Psoas muscle (tissue), 8 donors: Measurements from ENCODE around the gene LONRF2. TPM values are rescaled to one million over a fixed set of nuclear protein-coding genes. Genes with fewer than 3 reads are reported as not detected.
"Not testable (repeated sequence)": the region's sequence is repeated elsewhere in the genome, so short reads cannot be mapped to it uniquely, and the experiment has no call there.

Experiments used
- ATAC-seq, 4 donors: fragments of 200-7000 bp; cut with Tn5 transposase; one replicate each; pipeline ENCODE4 v1.9.1; 2020; ENCODE audit warnings: moderate library complexity in 3 of 4, mild to moderate bottlenecking in 2 of 4
- DNase-seq, 2 donors: peaks; one replicate each; pipeline ENCODE4 v3.0.0-alpha.2; 2020
- H3K27ac ChIP-seq: fragments of 200-600 bp; one replicate; pipeline ENCODE4 v1.8.0; 2022
- H3K27me3 ChIP-seq, 3 donors: fragments of 200-600 bp in 1 of 3; one replicate each; pipeline versions ENCODE4 v1.6.1 to v1.8.0; 2013 to 2022; ENCODE audit warnings: low read length in 2 of 3, mild to moderate bottlenecking in 2 of 3, moderate library complexity in 1 of 3; ENCODE audit not compliant: insufficient read depth in 3 of 3
- H3K36me3 ChIP-seq, 2 donors: fragments of 200-600 bp in 1 of 2; one replicate each; pipeline versions ENCODE4 v1.6.1 to v1.8.0; 2013 to 2022; ENCODE audit warnings: low read depth in 1 of 2, mild to moderate bottlenecking in 1 of 2, moderate library complexity in 1 of 2; ENCODE audit not compliant: insufficient read depth in 1 of 2
- H3K4me1 ChIP-seq: fragments of 200-600 bp; one replicate; pipeline ENCODE4 v1.8.0; 2022
- H3K4me3 ChIP-seq: fragments of 200-600 bp; one replicate; pipeline ENCODE4 v1.8.0; 2022; ENCODE audit warnings: mild to moderate bottlenecking
- H3K9me3 ChIP-seq: fragments of 200-600 bp; one replicate; pipeline ENCODE4 v1.8.0; 2022
- WGBS, 3 donors: extraction: QIAGEN DNeasy Blood & Tissue Kit; methylation state at CpG; one replicate each; pipeline versions ENCODE4 v1.1.6 to v1.1.7; 2013; 5-methylcytosine and 5-hydroxymethylcytosine counted together
- intact Hi-C, 2 donors: fragments of 100-400 bp; cut with DNase I; formaldehyde crosslinking; loops; one replicate each; pipeline versions ENCODE4 v1.11.0 to v1.14.2; 2022
- polyA plus RNA-seq, 3 donors: library from polyadenylated mRNA; stranded (reverse); fragments of 200-250 nt; gene quantifications; one replicate each; pipeline ENCODE4 v1.2.3, GENCODE V29; 2013
- total RNA-seq, 4 donors: library from RNA; stranded (reverse); fragmentation: NEBNext Ultra II Directional in 2 of 4; extraction: Animal tissue kit (Norgen Biotek cat#: 25700) in 2 of 4; gene quantifications; one replicate each; pipeline versions ENCODE4 v1.2.1 to v1.2.4, GENCODE V29; 2021 to 2023
- TF ChIP-seq, protein P1 (sequence below): fragments of 200-600 bp; IDR thresholded peaks from one replicate; pipeline ENCODE4 v1.8.0; 2022; ENCODE audit warnings: antibody characterized with exemption
- donor health status: healthy with polysubstance abuse.
- donor health status: DM: no; HTN: no; CAD: no; lungs with moderate emphysema.
- donor health status: Bipolar disorder and iron deficiency.
- donor health status: healthy.
- donor health status: DM: yes; HTN: yes; CAD: no.
- donor health status: DM: no; HTN: no; CAD: no.
- donor health status: DM: no; HTN: no; CAD: no.
- donor health status: DM: yes; HTN: yes; CAD: no.

The LONRF2 gene
- total and polyA plus RNA-seq, 7 donors = 0.22 to 11.5 (median 5.7) TPM

DNA sequence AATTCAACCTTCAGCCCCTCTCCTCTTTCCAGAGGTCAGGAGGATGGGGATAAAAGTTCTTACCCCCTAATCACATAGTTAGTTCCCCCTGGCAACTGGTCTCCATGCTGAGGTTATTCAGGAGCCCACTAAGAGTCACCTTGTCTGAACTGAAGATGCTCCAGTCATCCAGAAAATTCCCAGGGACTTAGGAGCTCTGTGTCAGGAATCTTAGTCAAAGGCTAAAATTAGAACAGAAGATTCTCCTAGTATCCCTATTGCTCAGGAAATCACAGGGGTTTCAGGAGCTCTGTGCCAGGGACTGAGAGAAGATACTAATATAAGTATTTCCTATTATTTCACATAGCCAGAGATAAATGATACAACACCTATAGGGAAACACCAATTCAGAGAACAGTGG, 37.3 kb upstream of the LONRF2 start:
- Histone ChIP-seq H3K9me3 (peaks cover 6% of the 10 kb centered on the region), H3K27me3 (no peaks in the 10 kb centered on the region), H3K27ac (no peak overlapping the region), H3K36me3 (no peaks in the 10 kb centered on the region), H3K4me3 (no peak overlapping the region), H3K4me1 (no peaks in the 10 kb centered on the region)
- TF ChIP-seq, protein P1, sequence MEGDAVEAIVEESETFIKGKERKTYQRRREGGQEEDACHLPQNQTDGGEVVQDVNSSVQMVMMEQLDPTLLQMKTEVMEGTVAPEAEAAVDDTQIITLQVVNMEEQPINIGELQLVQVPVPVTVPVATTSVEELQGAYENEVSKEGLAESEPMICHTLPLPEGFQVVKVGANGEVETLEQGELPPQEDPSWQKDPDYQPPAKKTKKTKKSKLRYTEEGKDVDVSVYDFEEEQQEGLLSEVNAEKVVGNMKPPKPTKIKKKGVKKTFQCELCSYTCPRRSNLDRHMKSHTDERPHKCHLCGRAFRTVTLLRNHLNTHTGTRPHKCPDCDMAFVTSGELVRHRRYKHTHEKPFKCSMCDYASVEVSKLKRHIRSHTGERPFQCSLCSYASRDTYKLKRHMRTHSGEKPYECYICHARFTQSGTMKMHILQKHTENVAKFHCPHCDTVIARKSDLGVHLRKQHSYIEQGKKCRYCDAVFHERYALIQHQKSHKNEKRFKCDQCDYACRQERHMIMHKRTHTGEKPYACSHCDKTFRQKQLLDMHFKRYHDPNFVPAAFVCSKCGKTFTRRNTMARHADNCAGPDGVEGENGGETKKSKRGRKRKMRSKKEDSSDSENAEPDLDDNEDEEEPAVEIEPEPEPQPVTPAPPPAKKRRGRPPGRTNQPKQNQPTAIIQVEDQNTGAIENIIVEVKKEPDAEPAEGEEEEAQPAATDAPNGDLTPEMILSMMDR = no peak
- no peak for DNase-seq
- ATAC-seq = peak in 1 of 4 donors; percentile 28
- intact Hi-C loops = no loop called here

DNA sequence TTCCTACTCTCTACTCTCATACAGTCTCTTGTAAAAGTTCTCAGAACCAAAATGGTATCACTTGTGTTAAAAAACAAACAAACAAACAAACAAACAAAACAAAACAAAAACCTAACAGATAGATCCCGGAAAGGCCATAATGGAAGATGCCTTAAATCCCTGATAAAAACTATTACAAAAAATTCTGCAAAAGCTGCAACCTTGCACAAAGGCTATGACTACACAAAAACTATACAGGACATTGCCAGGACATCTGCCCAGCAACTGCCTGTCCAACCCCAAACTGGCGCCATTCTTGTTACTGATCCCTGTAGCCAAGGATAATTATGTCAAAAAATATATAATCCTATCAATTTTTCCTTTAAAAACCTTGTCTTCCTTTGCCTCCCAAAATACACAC, 36.3 kb upstream of the LONRF2 start:
- Histone ChIP-seq H3K4me1 (no peaks in the 10 kb centered on the region), H3K4me3 (no peak overlapping the region), H3K9me3 (peaks cover 6% of the 10 kb centered on the region), H3K27me3 (no peaks in the 10 kb centered on the region), H3K36me3 (no peaks in the 10 kb centered on the region), H3K27ac (no peak overlapping the region)
- DNase-seq (no peak), ATAC-seq (no peak)
- WGBS, 3 donors = 85 to 89% (median 89%) methylated on average over 2 of the region's 2 CpGs
- intact Hi-C loops = no loop called here
- TF ChIP-seq, protein P1 = no peak

DNA sequence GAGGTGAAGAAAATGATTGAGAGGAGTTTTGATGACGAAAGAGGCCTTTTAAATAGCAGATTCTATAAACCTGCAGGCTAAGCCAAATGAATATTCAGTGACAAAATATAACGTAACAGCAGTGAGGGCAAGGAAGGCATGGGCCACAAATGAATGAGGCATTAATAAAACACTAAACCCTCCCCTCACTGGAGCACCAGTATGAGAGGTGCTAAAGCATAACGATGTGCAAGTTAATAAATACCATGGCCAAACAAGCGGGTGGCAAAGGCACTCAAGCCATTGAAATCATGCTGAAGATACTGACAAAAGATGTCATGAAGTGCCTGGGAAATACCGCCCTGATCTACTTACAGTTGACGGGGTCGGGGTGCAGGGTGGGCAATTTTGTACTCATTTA, 30.2 kb upstream of the LONRF2 start:
- H3K36me3 ChIP-seq = no peaks in the 10 kb centered on the region
- TF ChIP-seq, protein P1 = no peak
- WGBS, 3 donors = 82 to 86% (median 85%) methylated on average over 7 of the region's 7 CpGs
- H3K27ac ChIP-seq = no peak overlapping the region
- intact Hi-C loops = no loop called here
- ATAC-seq (no peak), DNase-seq (no peak)
- peaks cover 0 to 3% (median 0%) of the 10 kb centered on the region in 3 donors for H3K27me3 ChIP-seq
- H3K9me3 ChIP-seq = no peaks in the 10 kb centered on the region
- H3K4me3 ChIP-seq = no peak overlapping the region
- H3K4me1 ChIP-seq = no peaks in the 10 kb centered on the region

DNA sequence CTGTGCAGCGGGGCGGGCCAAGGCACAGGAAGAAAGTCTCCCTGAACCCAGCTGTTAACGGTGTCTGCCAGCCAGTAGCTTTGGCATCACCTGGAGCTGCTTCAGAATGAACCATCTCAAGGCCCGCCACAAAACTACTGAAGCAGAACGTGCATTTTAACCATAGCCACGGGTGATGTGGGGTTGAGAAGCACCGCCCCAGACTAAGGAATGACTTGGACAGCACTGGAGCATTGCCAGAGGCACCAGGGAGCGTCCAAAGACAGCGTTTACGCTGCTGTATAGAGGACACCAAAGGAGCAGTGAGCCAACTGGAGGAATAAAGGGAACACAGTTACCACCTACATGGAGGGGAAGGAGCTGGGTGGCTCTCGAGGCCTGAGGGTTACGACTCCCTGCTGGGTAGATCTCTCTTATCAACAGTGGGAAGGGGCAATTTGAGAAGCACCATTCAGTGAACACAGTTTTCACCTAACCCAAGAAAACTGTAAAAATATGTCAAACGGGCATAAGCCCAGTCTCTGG, 28.4 kb upstream of the LONRF2 start:
- DNase-seq = no peak

DNA sequence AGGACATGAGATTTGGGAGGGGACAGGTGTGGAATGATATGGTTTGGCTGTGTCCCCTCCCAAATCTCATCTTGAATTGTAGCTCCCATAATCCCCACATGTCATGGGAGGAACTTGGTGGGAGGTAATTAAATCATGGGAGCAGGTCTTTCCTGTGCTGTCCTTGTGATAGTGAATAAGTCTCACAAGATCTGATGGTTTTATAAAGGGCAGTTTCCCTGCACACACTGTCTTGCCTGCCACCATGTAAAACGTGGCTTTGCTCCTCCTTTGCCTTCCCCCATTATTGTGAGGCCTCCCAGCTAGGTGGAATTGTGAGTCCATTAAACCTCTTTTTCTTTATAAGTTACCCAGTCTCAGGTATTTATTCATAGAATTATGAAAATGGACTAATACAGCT, 22.8 kb upstream of the LONRF2 start:
- H3K4me1 ChIP-seq, H3K9me3 ChIP-seq, intact Hi-C loops, ATAC-seq, H3K4me3 ChIP-seq, H3K27me3 ChIP-seq, H3K27ac ChIP-seq, DNase-seq, H3K36me3 ChIP-seq: not testable (repeated sequence)
- 35 to 53% (median 45%) methylated on average over 1 of the region's 1 CpG for WGBS, 3 donors

More for the DNA sequence above, 28.4 kb upstream of the LONRF2 start:
- no peaks in the 10 kb centered on the region for H3K9me3 ChIP-seq
- no peaks in the 10 kb centered on the region for H3K36me3 ChIP-seq
- H3K27me3 ChIP-seq = peaks cover 0 to 3% (median 0%) of the 10 kb centered on the region in 3 donors
- no peak overlapping the region for H3K27ac ChIP-seq
- intact Hi-C loops = no loop called here
- H3K4me1 ChIP-seq = no peaks in the 10 kb centered on the region
- TF ChIP-seq, protein P1 = no peak
- no peak for ATAC-seq
- H3K4me3 ChIP-seq = no peak overlapping the region
- WGBS, 3 donors = 50 to 56% (median 51%) methylated on average over 13 of the region's 13 CpGs
